GM19099 (cell line): Measurements from ENCODE around the gene C1orf35.
A peak's percentile ranks its signal among the peaks of the same experiment; 100 is the strongest.

Experiments
- POLR2A ChIP-seq: IDR thresholded peaks from 3 replicates; pipeline ENCODE4 v1.6.1; 2011; ENCODE audit warnings: low read depth; ENCODE audit not compliant: insufficient read length; ENCODE audit errors: extremely low read depth

C1orf35 gene

DNA sequence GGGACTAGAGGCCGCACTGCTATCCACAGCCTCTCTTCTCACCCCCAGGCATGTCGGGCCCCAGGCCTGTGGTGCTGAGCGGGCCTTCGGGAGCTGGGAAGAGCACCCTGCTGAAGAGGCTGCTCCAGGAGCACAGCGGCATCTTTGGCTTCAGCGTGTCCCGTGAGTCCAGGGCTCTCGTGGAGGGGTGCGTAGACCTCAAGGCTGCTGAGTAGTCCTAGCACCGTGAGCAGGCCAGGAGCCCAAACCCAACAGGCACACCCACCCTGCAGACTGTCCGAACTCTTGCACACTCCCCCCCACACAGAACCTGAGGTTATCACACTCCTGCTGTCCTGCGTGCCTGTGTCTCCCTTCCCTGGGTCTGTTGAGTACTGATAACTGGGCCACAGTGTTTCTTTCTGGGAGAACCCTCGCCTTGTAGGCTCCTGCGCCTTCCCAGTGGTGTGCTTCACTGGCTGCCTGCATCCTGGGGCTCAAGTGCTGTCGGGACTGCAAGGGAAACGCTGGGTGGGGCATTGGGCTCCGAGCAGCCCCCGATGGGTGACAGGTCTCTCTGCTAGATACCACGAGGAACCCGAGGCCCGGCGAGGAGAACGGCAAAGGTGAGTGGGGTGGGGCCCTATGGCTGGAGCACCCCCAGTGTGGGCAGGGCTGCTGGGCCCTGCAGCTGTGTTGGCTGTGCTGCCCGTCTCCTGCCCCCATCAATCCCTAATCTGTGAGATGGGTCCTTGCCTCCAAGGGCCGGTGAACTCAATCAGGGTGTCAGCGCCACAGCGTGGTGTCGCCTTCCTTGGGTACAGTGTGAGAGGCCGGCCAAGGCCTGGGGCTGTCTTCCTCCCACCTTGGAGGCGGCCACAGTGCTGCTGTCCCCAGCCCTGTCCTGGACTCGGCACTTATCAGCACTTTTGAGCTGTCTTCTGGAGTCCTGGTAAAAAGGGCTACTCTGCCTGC lies 42.6 kb upstream of the C1orf35 start:
- no peak for TF ChIP-seq POLR2A

DNA sequence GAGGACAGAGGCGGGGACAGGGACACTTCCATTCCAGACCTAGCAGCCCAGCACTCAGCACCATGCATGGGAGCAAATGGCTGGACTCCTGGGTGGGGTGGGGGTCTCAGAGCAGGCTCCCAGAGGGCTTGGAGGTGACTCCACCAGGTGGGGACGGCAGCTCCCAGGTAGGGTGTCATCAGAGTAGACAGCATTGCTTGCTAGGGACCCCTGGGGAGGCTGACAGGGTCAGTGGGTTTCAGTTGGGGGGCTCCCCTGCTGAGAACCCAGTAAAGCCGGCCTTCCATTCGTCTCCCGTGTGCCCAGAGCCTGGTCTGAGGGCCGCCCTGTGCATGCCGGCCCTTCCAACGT lies 41.8 kb upstream of the C1orf35 start:
- TF ChIP-seq POLR2A = no peak

DNA sequence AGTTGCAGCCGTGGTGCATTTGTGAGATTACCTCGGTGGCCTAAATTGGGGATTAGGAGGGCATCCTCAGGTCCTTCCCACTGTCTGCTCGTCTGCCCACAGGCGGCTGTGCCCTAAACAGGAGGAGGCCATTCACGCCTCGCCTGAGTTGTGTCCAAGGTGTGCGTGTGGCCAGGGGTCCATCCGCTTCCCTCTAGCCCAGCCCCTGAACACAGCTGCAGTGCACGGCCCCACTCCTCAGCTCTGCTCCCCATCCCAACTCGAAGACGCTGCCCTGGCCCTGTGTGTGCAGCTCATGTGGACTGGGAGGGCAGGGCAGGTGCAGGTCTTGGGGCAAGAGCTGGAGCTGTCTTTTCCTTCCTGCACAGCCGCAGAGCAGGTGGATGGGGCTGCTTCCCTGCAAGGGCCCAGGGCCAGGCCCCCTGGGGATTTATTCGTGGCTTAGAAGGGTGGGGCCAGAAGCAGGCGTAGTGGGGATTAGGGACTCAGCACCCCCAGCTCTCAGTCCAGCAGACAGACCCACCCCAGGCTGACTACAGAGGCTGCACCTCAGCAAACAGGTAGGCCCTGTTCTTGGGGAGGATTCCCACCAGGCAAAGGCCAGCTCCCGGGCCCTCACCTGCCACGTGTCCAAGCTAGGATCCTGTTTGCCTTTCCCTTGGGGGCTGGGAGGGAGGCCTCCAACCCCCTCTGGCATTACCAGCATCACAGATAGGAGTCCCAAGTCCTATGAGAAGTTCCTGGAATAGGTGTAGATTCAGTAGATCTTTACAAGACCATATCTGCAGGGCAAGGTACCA lies 41.3 kb upstream of the C1orf35 start:
- TF ChIP-seq POLR2A = no peak

DNA sequence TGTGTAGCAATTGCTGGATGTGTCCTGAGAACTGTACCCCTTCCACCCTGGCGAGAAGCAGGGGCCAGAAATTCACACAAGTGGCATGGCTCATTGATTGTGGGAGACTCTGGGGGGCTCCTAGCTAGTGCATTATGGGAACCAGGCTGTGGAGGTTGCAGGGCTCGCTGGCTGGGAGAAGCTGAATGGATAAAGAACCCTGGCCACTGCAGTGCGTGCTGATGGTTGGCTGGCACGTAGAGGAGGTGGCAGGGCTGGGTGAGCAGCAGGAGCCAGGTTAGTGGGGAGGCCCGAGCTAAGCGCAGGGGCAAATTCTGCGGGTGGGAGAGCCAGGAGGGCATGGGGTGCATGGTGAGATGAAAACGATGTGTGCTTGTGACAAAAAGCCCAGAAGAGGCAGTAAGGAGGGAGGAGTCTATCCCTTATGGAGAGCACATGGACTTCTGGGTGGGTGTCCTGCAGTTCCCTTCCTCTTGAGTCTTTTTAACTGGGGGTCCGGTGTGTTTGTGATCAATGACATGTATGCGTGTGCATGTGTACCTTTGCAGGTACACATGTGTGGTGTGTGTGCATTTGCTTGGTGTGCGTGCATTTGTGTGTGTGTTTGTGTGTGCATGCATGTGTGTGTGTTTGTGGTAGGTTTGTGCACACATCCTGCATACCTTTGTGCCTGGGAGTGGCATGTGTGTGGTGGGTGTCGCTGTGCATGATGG lies 40.5 kb upstream of the C1orf35 start:
- no peak for TF ChIP-seq POLR2A

DNA sequence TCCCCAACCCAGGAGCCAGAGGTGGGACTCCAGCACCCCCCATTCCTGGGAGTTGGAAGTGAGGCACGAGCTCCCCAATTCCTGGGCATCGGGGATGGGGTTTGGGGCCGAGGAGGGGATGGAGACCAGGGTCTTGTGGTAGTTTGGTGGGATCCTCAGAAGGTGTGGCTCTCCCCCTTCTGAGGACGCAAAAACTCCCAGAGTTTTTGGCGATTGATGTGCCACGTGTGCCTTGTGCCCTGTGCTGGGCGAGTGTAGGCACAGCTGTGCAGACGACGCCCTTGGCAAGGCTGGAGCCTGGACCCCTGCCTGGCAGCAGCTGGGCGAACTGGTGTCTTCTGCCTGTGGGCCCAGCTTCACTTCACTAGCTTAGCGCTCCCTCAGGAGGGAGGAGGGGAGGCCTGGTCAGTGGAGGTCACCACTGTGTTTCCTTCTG lies 39.6 kb upstream of the C1orf35 start:
- no peak for TF ChIP-seq POLR2A

DNA sequence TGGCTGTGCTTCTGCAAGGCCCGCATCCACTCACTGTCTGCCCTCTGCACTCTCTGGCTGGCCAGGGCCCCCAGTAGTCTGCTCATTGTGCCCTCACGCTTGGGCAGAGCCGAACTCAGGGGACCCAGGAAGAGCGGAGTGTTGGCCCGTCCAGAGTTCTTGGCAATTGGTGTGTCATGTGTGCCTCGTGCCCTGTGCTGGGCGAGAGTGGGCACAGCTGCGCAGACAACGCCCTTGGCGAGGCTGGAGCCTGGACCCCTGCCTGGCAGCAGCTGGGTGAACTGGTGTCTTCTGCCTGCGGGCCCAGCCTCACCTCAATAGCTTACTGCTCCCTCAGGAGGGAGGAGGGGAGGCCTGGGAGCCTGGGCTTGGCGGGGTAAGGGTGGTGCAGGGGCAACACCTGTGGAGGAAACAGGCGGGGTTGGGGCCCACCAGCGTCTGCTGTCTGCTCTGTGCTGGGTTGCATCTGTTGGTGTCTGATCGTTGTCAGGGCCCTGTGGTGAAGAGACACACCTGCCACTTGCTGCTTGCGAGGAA lies 39.1 kb upstream of the C1orf35 start:
- TF ChIP-seq POLR2A = no peak

DNA sequence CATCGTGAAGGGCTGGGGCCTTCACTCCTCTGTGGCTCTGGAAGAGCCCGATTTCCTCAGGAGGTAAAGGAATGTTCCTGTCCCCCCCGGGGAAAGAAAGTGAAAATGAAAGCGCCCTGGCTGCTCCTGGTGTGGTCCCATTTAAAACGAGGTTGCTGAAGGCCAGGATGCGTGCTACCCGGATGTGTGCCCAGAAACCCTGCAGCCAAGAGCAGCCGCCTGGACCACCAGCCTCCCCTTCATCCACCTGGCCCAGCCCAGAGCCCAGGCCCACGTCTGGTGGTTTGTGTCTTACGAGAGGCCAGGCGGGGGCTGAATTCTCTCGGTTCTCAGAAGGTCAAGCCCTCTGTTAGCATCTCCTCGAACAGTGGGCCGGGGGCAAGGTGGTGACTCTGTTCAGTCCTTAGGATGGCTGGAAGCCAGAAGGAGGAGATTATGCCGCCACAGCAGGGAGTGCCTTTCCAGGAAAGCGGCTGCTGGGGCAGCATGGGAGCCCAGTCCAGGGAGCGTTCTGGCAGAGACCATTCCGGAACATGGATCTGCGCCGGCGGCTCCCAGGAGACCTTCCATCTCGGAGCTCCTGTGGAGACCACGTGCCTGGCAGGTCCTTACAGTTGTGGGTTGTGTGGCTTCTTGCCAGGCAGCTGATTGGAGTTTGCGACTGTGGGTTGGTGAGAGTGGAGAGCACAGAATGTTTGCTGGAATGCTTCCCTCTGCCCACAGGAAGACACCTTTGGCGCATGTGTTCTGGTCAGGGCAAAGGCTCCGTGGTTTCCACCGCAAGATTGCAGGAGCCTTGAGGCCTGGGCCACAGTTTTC lies 38.3 kb upstream of the C1orf35 start:
- TF ChIP-seq POLR2A = no peak

DNA sequence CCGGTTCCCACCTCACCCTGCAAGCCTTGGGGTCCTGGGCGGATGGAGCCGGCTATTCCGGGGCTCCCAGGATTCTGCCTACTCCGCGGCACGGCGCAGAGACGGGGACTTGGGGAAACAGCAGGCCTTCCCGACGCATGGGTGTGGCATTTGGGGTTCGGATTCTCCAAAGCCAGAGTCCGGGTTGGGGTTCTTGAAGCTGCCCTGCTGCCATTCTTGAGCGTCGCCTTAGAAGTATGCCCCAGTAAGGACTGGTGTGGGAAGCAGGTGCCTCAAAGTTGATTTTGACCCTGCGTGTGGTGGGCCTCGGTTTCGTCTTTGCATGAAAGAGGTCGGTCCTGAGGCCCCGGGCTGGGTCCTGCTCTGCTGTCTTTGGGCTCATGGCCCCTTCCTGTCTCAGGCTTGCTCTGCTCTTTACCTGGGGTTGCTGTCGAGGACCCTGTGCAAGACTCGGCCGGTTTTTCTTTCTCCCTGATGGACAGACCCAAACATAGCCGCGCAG lies 37.6 kb upstream of the C1orf35 start:
- no peak for TF ChIP-seq POLR2A

DNA sequence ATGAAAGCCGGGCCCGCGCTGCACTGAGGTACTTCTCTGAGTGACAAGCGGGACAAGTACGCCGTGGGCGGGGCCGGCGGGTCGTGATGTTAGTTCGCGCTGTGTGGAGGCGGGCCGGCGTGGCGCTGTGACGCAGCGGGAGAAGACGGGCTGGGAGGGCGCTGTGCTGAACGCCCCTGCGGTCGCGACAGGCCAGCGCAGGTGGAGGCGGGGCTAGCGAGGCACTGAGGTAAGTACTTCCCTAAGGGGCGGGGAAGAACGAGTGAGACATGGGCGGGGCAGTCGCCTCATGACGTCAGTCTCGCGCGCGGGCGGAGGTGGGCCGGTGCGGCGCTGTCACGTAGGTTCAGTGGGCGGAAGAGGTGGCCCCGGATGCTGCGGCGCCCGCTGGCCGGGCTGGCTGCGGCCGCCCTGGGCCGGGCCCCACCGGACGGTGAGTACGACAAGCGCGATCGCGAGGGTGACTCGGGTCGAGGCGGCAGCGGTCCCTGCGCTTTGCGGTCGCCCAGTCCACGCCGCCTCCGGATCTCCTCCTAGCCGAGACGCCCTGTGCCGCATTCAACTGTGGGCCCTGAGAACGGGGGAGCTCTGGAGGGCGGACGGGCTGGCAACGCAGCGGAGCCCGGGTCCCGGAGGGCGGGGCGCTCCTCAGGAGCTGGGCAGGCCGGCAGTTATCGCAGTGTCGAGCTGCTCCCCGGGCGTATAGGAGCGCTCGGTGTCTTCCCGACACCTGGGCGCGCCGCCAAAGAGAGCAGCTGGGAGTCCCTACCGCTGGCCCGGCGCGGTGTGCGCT lies 37.0 kb upstream of the C1orf35 start, which contains the start of gene GUK1:
Gene GUK1, plus strand, starts transcription at position 349 of the 793 bp plus-strand sequence. Its CDS starts 24 bp downstream, at position 373.
- peak; percentile 94 for TF ChIP-seq POLR2A

DNA sequence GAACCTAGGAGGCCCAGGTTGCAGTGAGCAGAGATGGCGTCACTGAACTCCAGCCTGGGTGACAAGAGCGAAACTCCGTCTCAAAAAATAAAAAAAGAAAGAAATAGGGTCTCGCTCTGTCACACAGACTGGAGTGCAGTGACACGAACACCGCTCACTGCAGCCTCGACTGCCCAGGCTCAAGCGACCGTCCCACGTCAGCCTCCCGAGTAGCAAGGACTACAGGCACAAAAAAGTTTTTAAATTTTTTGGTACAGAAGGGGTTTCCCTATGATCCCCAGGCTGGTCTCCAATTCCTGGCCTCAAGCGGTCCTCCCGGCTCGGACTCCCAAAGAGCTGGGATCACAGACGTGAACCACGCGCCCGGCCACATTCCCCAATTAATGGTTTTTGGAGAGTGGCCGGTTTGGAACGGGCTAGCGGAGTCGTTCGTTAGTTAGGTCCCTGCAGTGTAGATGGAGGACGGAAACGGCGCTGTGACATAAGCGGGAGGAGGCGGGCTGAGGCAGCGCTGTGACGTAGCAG lies 36.3 kb upstream of the C1orf35 start:
- TF ChIP-seq POLR2A = peak; percentile 14

DNA sequence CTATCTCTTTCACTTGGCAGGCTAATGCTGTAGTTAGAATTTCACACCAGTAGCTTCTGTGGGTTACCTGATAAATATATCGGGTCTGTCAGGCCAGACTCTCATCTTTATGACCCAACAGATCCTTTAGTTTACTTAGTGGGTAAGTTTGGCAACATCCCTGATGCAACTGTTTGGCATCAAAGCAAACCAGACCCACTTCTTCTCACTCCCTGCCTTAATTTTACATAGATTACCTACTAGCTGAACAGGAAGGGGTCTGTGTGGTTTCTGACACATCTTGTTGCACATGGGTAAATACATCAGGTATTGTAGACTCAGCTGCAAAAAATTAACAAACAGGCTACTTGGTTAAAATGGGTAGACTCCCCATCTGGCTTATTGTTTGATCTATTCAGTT lies 33.8 kb upstream of the C1orf35 start:
- TF ChIP-seq POLR2A = no peak

DNA sequence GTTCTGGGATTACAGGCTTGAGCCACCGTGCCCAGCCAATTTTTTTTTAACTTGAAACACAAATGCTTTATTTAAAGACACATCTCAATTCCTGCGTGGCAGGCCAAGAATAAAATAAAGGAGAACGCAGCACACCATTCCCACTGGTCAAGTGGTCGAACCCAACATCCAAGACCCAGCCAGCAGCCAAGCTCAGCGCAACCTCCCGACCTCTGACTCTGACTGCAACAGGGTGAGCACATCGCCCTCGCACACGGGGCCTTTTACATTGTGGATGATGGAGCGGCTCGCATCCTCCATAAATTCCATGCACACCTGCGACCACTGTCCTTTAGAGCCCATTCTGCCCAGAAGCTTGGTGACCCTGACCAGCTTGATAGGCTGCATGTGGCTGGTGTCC lies 31.5 kb upstream of the C1orf35 start:
- no peak for TF ChIP-seq POLR2A

DNA sequence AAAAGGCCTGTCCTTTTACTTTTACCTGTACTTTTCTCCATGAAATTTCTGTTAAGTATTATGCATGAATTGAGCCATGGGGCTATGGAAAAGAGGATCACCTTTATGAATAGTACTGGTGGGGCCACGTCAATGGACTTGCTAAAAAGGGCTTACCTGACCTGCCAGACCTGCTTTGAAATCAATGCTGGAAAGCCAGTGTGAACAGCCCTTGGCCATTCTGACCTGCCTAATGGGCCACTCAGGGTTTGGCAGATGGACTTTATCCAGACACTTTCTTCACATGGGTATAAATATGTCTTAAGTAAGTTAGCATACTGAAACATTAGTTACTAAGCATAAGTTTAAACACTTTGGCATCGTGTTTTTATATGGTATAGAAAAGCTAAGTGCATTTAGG lies 28.6 kb upstream of the C1orf35 start:
- TF ChIP-seq POLR2A = no peak
